ENCODE results near the gene NPHP1. TPM values are rescaled to one million over a fixed set of nuclear protein-coding genes. Genes with fewer than 3 reads are reported as not detected.
"Not testable (repeated sequence)": the region's sequence is repeated elsewhere in the genome, so short reads cannot be mapped to it uniquely, and the experiment has no call there.

Gene NPHP1
- total and polyA plus RNA-seq, 12 donors, result 2.4 to 14.2 (median 5.9) TPM

DNA sequence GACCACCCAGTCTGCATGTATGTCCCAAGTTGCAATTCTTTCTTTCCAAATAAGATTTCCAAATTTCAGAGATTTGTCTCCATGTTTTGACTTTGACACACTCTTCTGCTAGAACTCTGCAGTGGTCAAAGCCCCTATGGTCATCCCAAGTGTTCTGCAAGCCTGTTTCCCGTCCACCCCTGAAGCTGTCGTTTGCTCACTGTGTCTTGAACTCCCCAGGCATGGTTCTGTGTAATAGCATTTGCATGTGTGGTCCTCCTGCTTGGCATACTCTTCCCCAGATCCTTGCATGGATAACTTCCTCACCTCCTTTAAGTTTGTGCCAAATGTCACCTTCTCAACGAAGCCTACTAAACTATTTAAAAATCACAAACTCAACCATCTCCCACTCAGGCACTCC is 11.4 kb upstream of the NPHP1 start:
- Histone ChIP-seq H3K27ac (no peak overlapping the region), H3K36me3 (replicated peaks in 1 of 2) (no peaks in the 10 kb centered on the region), H3K4me1 (replicated peaks in 1 of 2) (peaks cover 5% of the 10 kb centered on the region in 2 donors), H3K27me3 (no peaks in the 10 kb centered on the region), H3K9me3 (replicated peaks in 1 of 3) (no peaks in the 10 kb centered on the region), H3K4me3 (no peak overlapping the region)
- WGBS, 4 donors, result 32 to 61% (median 37%) methylated on average over 3 of the region's 3 CpGs
- intact Hi-C loops (cut with DNase I), result no loop called here
- no peak for DNase-seq
- TF ChIP-seq POLR2A (IDR thresholded peaks at IDR 0.05), result no peak
- TF ChIP-seq, protein P1, sequence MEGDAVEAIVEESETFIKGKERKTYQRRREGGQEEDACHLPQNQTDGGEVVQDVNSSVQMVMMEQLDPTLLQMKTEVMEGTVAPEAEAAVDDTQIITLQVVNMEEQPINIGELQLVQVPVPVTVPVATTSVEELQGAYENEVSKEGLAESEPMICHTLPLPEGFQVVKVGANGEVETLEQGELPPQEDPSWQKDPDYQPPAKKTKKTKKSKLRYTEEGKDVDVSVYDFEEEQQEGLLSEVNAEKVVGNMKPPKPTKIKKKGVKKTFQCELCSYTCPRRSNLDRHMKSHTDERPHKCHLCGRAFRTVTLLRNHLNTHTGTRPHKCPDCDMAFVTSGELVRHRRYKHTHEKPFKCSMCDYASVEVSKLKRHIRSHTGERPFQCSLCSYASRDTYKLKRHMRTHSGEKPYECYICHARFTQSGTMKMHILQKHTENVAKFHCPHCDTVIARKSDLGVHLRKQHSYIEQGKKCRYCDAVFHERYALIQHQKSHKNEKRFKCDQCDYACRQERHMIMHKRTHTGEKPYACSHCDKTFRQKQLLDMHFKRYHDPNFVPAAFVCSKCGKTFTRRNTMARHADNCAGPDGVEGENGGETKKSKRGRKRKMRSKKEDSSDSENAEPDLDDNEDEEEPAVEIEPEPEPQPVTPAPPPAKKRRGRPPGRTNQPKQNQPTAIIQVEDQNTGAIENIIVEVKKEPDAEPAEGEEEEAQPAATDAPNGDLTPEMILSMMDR (IDR thresholded peaks at IDR 0.05), result no peak

GRCh38 chr2:110215566-110216158 is 10.8 kb upstream of the NPHP1 start:
- intact Hi-C loops (cut with DNase I), result no loop called here
- H3K4me3 ChIP-seq, result no peak overlapping the region
- no peaks in the 10 kb centered on the region for H3K36me3 ChIP-seq (replicated peaks in 1 of 2)
- DNase-seq, result no peak
- H3K4me1 ChIP-seq (replicated peaks in 1 of 2), result peaks cover 6 to 7% of the 10 kb centered on the region in 2 donors
- TF ChIP-seq, protein P1 (IDR thresholded peaks at IDR 0.05), result no peak
- TF ChIP-seq POLR2A (IDR thresholded peaks at IDR 0.05), result no peak
- no peak overlapping the region for H3K27ac ChIP-seq
- WGBS, 4 donors, result 71 to 83% (median 73%) methylated on average over 4 of the region's 4 CpGs
- no peaks in the 10 kb centered on the region for H3K27me3 ChIP-seq
- no peaks in the 10 kb centered on the region for H3K9me3 ChIP-seq (replicated peaks in 1 of 3)

- intact Hi-C loops (cut with DNase I), result no loop called here
- Histone ChIP-seq H3K9me3 (replicated peaks in 1 of 3) (no peaks in the 10 kb centered on the region), H3K36me3 (replicated peaks in 1 of 2) (no peaks in the 10 kb centered on the region), H3K27ac (no peak overlapping the region), H3K4me1 (replicated peaks in 1 of 2) (peaks cover 6 to 7% of the 10 kb centered on the region in 2 donors), H3K4me3 (no peak overlapping the region), H3K27me3 (no peaks in the 10 kb centered on the region)
- no peak for DNase-seq
- WGBS, 4 donors, result 45 to 57% (median 50%) methylated on average over 2 of the region's 2 CpGs
- no peak for TF ChIP-seq POLR2A (IDR thresholded peaks at IDR 0.05)
- TF ChIP-seq, protein P1 (IDR thresholded peaks at IDR 0.05), result no peak
Observed at GRCh38 chr2:110215091-110215490, 10.3 kb upstream of the NPHP1 start.

- DNase-seq; H3K27ac ChIP-seq; H3K27me3 ChIP-seq; H3K9me3 ChIP-seq (replicated peaks in 1 of 3); H3K36me3 ChIP-seq (replicated peaks in 1 of 2); H3K4me1 ChIP-seq (replicated peaks in 1 of 2); H3K4me3 ChIP-seq; intact Hi-C loops (cut with DNase I): not testable (repeated sequence)
- 63 to 93% (median 81%) methylated on average over 3 of the region's 3 CpGs for WGBS, 4 donors
Observed at GRCh38 chr2:110213522-110213921, 8.7 kb upstream of the NPHP1 start.
